Smooth muscle cell (in vitro differentiated cells): ENCODE measurements around the gene SSC5D. TPM values are rescaled to one million over a fixed set of nuclear protein-coding genes. Genes with fewer than 3 reads are reported as not detected.

Source experiments
- DNase-seq: peaks from one replicate; lab custom pipeline; 2025; ENCODE audit not compliant: unreplicated experiment; lab: John Stamatoyannopoulos, UW
- H2AFZ ChIP-seq: fragments of 200-600 bp; sonication (generic); 2 replicates; pipeline ENCODE4 v1.6.0; 2016; ENCODE audit warnings: antibody characterized with exemption, low read depth, mild to moderate bottlenecking
- H3F3A ChIP-seq: fragments of 200-600 bp; sonication (generic); 2 replicates; pipeline ENCODE4 v1.6.0; 2017; ENCODE audit warnings: antibody characterized with exemption, low read depth
- H3K27ac ChIP-seq: fragments of 200-600 bp; sonication (generic); 2 replicates; pipeline ENCODE4 v1.5.1; 2016; ENCODE audit warnings: low read depth, mild to moderate bottlenecking
- H3K27me3 ChIP-seq: fragments of 200-600 bp; sonication (generic); 2 replicates; pipeline ENCODE4 v1.6.1; 2016; ENCODE audit warnings: low read depth, mild to moderate bottlenecking
- H3K36me3 ChIP-seq: fragments of 200-600 bp; sonication (generic); 2 replicates; pipeline ENCODE4 v1.5.1; 2016; ENCODE audit warnings: low read depth
- H3K4me1 ChIP-seq: fragments of 200-600 bp; sonication (generic); 2 replicates; pipeline ENCODE4 v1.5.1; 2016; ENCODE audit warnings: low read depth
- H3K4me2 ChIP-seq: fragments of 200-600 bp; sonication (generic); 2 replicates; pipeline ENCODE4 v1.6.0; 2016; ENCODE audit warnings: mild to moderate bottlenecking
- H3K4me3 ChIP-seq: fragments of 200-600 bp; sonication (generic); 2 replicates; pipeline ENCODE4 v1.5.1; 2016; ENCODE audit warnings: mild to moderate bottlenecking
- H3K79me2 ChIP-seq: fragments of 200-600 bp; sonication (generic); 2 replicates; pipeline ENCODE4 v1.6.0; 2016; ENCODE audit warnings: low read depth, mild to moderate bottlenecking
- H3K9ac ChIP-seq: fragments of 200-600 bp; sonication (generic); 2 replicates; pipeline ENCODE4 v1.6.0; 2016; ENCODE audit warnings: low read depth
- H3K9me3 ChIP-seq: fragments of 200-600 bp; sonication (generic); replicated peaks from 2 replicates; pipeline ENCODE4 v1.5.1; 2016; ENCODE audit warnings: low read depth
- H4K20me1 ChIP-seq: fragments of 200-600 bp; sonication (generic); 2 replicates; pipeline ENCODE4 v1.6.0; 2016; ENCODE audit warnings: low read depth
- CTCF ChIP-seq: fragments of 200-600 bp; sonication (generic); IDR thresholded peaks from 2 replicates; pipeline ENCODE4 v1.5.1; 2017; ENCODE audit warnings: borderline replicate concordance, mild to moderate bottlenecking, antibody characterized with exemption; ENCODE audit not compliant: insufficient read depth, poor library complexity, severe bottlenecking
- WGBS: methylation state at CpG from one replicate; pipeline ENCODE4 v1.1.7; 2016; ENCODE audit warnings: low lambda C conversion rate; 5-methylcytosine and 5-hydroxymethylcytosine counted together
- polyA plus RNA-seq: library from polyadenylated mRNA; unstranded; fragments of >200 nt; fragmentation: Nextera tagmentation; extraction: Ambion mirVana; gene quantifications from 2 replicates; pipeline ENCODE4 v1.2.1, GENCODE V29; 2016
- total RNA-seq: library from RNA; depleted of rRNA; stranded (reverse); fragments of >200 nt; gene quantifications from 2 replicates; pipeline ENCODE4 v1.2.3, GENCODE V29; 2014

SSC5D gene
- total and polyA plus RNA-seq, 2 experiments from 2014 or later, result 3.8 to 11.2 TPM

GRCh38 chr19:55537741-55538111 lies 49.5 kb downstream of the SSC5D start:
- Histone ChIP-seq H3K4me3 (no peak overlapping the region), H3K27me3 (no peaks in the 10 kb centered on the region), H3K4me2 (no peak overlapping the region), H3F3A (no peaks in the 10 kb centered on the region), H3K9me3 (no peaks in the 10 kb centered on the region), H3K4me1 (no peaks in the 10 kb centered on the region), H4K20me1 (no peaks in the 10 kb centered on the region), H3K79me2 (no peaks in the 10 kb centered on the region), H3K36me3 (no peaks in the 10 kb centered on the region), H2AFZ (no peak overlapping the region), H3K9ac (no peak overlapping the region), H3K27ac (no peak overlapping the region)
- TF ChIP-seq CTCF, result no peak
- WGBS, result 73% methylated on average over 5 of the region's 5 CpGs
- no peak for DNase-seq

GRCh38 chr19:55538132-55538531 lies 49.9 kb downstream of the SSC5D start:
- Histone ChIP-seq H3K27ac (no peak overlapping the region), H4K20me1 (no peaks in the 10 kb centered on the region), H3F3A (no peaks in the 10 kb centered on the region), H3K4me2 (no peak overlapping the region), H3K9me3 (no peaks in the 10 kb centered on the region), H3K9ac (no peak overlapping the region), H3K4me1 (no peaks in the 10 kb centered on the region), H3K4me3 (no peak overlapping the region), H3K27me3 (no peaks in the 10 kb centered on the region), H3K36me3 (no peaks in the 10 kb centered on the region), H2AFZ (no peak overlapping the region), H3K79me2 (no peaks in the 10 kb centered on the region)
- TF ChIP-seq CTCF, result no peak
- WGBS, result 89% methylated on average over 5 of the region's 5 CpGs
- DNase-seq, result no peak

- H3F3A ChIP-seq, result no peaks in the 10 kb centered on the region
- H3K79me2 ChIP-seq, result no peaks in the 10 kb centered on the region
- H3K4me1 ChIP-seq, result no peaks in the 10 kb centered on the region
- no peak overlapping the region for H3K9ac ChIP-seq
- no peak for TF ChIP-seq CTCF
- no peak overlapping the region for H3K4me3 ChIP-seq
- no peaks in the 10 kb centered on the region for H3K36me3 ChIP-seq
- no peak for DNase-seq
- no peak overlapping the region for H2AFZ ChIP-seq
- no peaks in the 10 kb centered on the region for H3K9me3 ChIP-seq
- H4K20me1 ChIP-seq, result no peaks in the 10 kb centered on the region
- H3K4me2 ChIP-seq, result no peak overlapping the region
- 89% methylated on average over 32 of the region's 33 CpGs for WGBS
- H3K27ac ChIP-seq, result no peak overlapping the region
- no peaks in the 10 kb centered on the region for H3K27me3 ChIP-seq
These were observed 51.1 kb downstream of the SSC5D start for GRCh38 chr19:55539090-55539984.

- H4K20me1 ChIP-seq, result no peaks in the 10 kb centered on the region
- H3K27me3 ChIP-seq, result no peaks in the 10 kb centered on the region
- H3K4me2 ChIP-seq, result no peak overlapping the region
- H3K4me3 ChIP-seq, result no peak overlapping the region
- no peaks in the 10 kb centered on the region for H3K36me3 ChIP-seq
- no peak overlapping the region for H2AFZ ChIP-seq
- H3F3A ChIP-seq, result no peaks in the 10 kb centered on the region
- no peak overlapping the region for H3K27ac ChIP-seq
- no peak overlapping the region for H3K9ac ChIP-seq
- 75% methylated on average over 10 of the region's 10 CpGs for WGBS
- TF ChIP-seq CTCF, result no peak
- H3K4me1 ChIP-seq, result no peaks in the 10 kb centered on the region
- no peaks in the 10 kb centered on the region for H3K79me2 ChIP-seq
- H3K9me3 ChIP-seq, result no peaks in the 10 kb centered on the region
- no peak for DNase-seq
These were observed 52.4 kb downstream of the SSC5D start for GRCh38 chr19:55540619-55541018.
